HG03025 (cell line): Measurements from ENCODE around the gene SEPTIN5.

ENCODE experiments used
- ATAC-seq: cut with Tn5 transposase; IDR thresholded peaks from one replicate; pipeline ENCODE4 v1.9.1; 2021; ENCODE audit warnings: mild to moderate bottlenecking, moderate library complexity; ENCODE audit not compliant: unreplicated experiment, low FRiP score

The SEPTIN5 gene

GRCh38 chr22:19703869-19704268 is 10.4 kb upstream of the SEPTIN5 start:
- no peak for ATAC-seq

- ATAC-seq = no peak
These were observed 9.8 kb upstream of the SEPTIN5 start for GRCh38 chr22:19704355-19705015.

GRCh38 chr22:19705181-19705934 is 8.9 kb upstream of the SEPTIN5 start:
- no peak for ATAC-seq

- ATAC-seq = no peak
These were observed 7.6 kb upstream of the SEPTIN5 start for GRCh38 chr22:19706661-19707151.

DNA sequence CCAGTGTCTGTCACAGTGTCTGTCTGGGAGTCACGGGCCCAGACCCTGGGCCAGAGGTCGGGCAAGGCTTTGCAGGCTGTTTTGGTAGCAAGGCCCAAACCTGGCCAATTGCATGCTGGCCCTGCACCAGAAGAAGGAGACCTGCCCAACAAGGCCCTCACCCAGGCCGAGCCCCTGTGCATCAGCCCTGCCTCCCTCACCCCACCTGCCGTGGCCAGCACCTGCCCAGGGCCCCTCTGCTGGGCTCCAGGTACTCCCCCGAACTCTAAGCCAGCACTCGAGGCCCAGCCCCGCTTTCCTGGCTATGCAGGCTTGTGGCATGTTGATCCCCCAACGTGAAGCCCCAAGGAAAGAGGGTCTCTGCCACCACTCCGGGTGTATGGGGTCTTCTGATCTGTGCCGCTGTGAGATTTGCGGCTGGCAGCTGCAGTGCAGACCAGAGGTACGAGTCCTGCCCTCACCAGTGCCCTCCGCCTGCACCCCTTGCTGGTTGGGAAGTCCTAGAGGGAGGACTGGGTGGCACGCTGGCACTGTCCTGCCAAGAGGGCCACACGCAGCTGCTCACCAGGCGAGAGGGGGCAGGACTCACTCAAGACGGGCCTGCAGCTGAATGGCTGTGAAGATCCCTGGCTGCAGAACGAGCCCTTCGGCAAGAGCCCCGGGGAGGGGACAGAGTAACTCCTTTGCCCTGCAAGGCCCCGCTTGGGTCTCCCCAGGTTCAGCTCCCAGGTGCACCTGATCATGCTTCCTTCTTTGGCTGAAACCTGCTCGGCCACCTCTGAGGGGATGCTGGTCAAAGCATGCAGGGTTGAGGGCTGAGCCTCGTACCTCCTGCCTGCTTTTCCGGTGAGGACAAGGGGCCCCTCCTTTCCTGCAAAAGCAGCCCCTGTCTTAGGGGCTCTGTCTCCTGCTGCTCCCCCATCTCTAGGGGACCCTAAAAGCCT is 6.7 kb upstream of the SEPTIN5 start:
- no peak for ATAC-seq

GRCh38 chr22:19708321-19709011 is 5.8 kb upstream of the SEPTIN5 start:
- ATAC-seq = no peak

DNA sequence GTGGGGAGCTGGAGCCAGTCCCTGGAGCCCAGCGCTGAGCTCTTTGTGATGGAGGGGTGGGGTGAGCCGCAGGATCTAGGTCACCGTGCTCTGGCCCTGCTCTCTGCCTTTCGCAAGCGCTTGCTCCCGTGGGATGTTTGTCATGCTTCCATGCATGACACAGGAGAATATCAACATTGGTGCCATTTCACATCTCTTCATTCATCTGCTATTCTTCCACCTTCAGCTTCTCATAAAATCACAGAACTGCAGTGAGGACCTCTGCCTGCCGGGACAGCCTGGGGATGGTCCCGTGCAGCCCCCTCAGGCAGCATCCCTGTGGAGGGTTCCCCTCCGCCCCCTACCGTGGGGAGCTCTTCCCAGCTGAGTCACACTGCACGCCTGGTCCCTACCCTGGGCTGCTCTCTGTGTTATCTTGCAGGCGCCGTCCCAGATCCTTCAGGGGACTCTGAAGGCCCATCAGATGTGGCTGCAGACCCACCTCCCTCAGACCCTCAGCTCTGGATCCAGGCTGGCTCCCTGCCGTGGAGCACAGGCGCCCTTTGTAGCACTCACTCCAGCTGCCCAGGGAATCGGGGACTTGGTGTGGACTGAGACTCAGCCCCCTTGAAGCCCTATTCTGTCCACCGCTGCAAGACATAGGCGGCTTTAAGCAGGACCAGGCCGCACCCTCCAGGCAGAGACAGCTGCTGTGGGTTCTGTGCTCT is 5.1 kb upstream of the SEPTIN5 start:
- ATAC-seq = no peak

DNA sequence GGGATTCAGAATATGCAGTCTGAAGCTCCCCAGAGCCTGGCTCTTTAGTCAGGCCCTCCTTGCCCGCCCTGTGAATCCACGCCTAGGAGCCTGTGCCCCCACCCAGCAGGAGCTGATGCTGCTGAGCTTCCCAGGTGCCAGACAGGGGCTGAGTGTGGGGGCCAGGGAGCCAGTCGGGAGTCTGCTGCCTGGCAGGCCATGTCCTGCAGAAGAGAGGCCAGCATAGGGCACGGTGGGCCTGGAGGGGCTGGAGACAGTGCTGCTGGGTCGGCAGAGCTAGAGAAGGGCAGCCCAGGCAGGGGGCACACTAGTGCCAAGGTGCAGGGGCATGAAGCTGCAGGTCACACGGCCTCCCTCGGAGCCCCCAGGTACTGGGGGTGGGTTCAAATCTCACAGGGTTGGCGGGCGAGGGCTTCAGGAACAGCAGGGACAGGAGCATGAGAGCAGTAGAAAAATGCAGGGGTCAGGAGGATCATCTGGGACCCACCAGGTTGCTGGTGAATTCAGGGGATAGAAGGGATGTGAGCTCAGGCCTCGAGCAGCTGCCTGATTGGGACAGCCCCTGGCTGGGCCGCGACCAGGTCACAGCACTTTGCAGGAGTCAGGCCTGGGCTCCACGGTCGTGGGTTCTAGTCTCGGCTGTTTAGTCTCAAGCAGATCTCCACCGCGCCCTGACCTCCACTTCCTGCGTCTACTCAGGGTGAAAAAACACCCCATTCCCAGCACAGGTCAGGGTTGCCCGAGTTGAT is 4.1 kb upstream of the SEPTIN5 start:
- no peak for ATAC-seq

GRCh38 chr22:19710769-19711106 is 3.6 kb upstream of the SEPTIN5 start:
- ATAC-seq = no peak

DNA sequence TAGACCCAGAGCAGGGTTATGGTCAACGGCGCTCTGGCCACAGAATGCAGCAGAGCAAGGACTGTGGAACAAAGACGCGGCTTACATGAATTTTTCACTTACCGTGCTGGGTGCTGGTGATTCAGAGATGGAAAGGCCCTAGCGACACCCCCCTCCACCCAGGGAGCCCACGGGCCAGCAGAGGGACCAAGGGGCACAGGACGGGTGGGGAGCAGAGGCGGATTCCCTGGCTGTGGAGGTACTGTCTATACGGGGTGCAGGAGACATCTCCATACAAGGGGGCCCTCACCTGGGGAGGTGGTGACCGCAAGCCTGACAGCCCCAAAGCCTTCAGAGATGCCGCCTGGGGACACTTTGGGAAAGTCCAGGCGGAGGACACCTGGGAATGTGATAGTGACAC is 1.1 kb upstream of the SEPTIN5 start:
- ATAC-seq = no peak

DNA sequence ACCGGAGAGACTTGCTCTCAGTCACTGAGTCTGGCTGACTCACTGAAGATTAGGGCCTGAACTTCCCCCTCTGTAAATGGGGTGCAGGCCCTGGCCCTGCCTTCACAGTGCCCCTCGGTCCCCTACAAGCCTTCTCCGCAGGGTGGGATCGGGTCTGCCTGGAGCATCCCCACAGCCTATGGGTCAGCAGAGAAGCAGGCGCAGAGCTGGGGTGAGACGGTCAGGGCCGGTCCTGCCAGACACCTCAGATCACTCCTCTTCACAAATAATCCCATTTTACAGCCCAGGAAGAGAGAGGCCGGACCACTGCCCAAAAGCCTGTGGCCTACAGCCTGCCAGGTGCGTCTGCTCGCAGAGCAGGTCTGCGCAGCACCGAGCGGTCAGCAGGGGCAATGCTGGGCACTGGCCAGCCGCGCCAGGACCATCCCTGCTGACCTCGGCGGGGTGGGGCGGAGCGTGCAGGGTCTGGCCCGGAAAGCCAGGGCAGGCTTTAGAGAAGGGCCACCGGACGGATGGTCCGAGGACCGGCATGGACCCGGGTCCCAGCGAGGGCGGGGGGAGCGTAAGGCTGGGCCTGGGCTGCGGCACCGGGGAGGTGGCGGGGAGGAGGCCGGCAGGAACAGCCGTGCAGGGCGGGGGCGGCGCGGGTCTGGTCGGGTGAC is 522 bp upstream of the SEPTIN5 start:
- no peak for ATAC-seq

GRCh38 chr22:19715188-19715930 is 1.1 kb downstream of the SEPTIN5 start:
- no peak for ATAC-seq

DNA sequence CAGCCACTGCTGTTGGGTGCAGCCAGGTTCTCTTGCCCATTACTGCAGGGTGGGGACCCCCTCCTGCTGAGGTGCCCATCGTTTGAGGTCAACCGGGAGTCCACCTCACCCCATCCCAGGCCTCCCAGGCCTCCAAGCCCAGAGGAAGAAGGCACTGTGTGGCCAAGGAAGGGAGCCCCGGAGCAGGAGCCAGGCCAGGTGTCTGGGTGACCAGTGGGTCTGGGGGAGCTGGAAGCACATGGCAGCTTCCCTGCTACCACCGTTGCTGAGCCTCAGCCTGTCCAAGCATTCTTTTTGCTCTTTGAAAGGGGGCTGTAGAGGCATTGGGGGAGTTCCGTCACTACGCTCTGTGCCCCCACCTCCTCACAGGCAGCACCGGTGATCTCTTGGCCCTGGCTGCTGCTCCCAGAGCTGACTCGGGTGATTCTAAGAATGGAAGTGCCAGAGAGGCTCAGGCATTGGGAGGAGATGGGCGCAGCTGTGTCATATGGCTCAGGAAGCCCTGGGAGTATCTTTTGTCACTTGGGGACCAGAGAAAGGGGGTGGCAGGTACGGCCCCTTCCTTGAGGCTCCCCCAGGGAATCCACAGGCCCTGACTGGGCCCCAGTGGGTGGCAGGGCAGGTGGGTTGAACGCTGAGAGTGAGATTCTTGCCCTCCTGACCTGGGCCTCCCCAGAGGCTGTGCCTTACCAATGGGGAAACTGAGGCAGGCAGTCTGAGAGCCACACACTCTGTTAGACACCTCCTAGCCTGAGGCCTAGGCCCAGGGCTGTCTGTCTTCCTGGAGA is 1.9 kb downstream of the SEPTIN5 start:
- no peak for ATAC-seq

GRCh38 chr22:19716829-19717105 is 2.5 kb downstream of the SEPTIN5 start:
- ATAC-seq = no peak

GRCh38 chr22:19717181-19717580 is 2.9 kb downstream of the SEPTIN5 start:
- ATAC-seq = no peak

DNA sequence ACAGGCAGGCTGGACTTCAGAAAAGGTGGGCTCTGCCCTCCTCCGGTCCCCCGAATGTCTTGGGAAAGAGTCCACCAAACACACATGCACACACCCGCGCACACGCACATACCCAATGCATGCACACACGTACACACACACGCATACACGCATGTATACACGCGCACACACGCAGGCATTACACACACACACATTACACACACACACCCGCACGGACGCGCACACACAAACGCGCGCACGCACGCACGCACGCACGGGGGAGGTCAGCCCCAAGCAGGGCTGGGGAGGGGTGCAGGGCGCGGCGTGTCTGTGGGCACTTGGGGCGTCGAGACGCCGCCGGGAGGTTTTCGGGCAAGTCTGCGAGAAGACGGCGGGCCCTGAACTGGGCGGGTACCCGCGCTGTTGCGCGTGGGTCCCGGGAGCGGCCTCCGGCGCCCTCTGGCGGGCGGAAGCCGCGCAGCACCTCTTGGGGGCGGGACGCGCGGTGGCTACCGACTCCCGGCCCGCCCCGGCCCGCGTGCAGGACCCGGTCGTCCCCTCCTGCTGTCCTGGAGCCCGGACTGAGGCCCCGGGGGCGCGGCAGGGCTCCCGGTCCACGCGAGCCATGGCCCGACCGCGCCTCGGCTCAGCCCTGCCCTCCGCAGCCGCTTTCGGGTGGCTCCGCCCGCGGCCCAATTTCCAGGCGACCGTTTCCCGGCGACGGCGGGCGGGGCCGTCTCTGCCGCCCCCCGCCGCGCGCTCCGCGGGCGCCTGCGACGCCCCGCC is 3.6 kb downstream of the SEPTIN5 start:
- ATAC-seq = no peak
